ENCODE data around the gene SYNE1.
"Not testable (repeated sequence)": the region's sequence is repeated elsewhere in the genome, so short reads cannot be mapped to it uniquely, and the experiment has no call there.

The SYNE1 gene

GRCh38 chr6:152098683-152099082 is 538.5 kb downstream of the SYNE1 start:
- DNase-seq (ENCODE audit: low read depth in 2 of 2): no peak

- no peak for DNase-seq (ENCODE audit: low read depth in 2 of 2)
Observed at GRCh38 chr6:152096863-152097496, 540.2 kb downstream of the SYNE1 start.

GRCh38 chr6:152094992-152095592 is 542.1 kb downstream of the SYNE1 start:
- DNase-seq (ENCODE audit: low read depth in 2 of 2): peak in 1 of 2 donors; percentile 4

- DNase-seq (ENCODE audit: low read depth in 2 of 2): no peak
Observed at GRCh38 chr6:152094276-152094675, 542.9 kb downstream of the SYNE1 start.

- no peak for DNase-seq (ENCODE audit: low read depth in 2 of 2)
Observed at GRCh38 chr6:152093711-152094110, 543.5 kb downstream of the SYNE1 start.

- no peak for DNase-seq (ENCODE audit: low read depth in 2 of 2)
Observed at GRCh38 chr6:152091851-152092341, 545.3 kb downstream of the SYNE1 start.

- DNase-seq (ENCODE audit: low read depth in 2 of 2): no peak
Observed at GRCh38 chr6:152091201-152091600, 546.0 kb downstream of the SYNE1 start.

GRCh38 chr6:152089992-152090391 is 547.2 kb downstream of the SYNE1 start:
- DNase-seq (ENCODE audit: low read depth in 2 of 2): no peak

- no peak for DNase-seq (ENCODE audit: low read depth in 2 of 2)
Observed at GRCh38 chr6:152087701-152088100, 549.5 kb downstream of the SYNE1 start.

GRCh38 chr6:152087096-152087495 is 550.1 kb downstream of the SYNE1 start:
- no peak for DNase-seq (ENCODE audit: low read depth in 2 of 2)

- no peak for DNase-seq (ENCODE audit: low read depth in 2 of 2)
Observed at GRCh38 chr6:152086223-152086873, 550.8 kb downstream of the SYNE1 start.

- DNase-seq (ENCODE audit: low read depth in 2 of 2): no peak
Observed at GRCh38 chr6:152085451-152085921, 551.7 kb downstream of the SYNE1 start.

GRCh38 chr6:152078804-152079203 is 558.4 kb downstream of the SYNE1 start:
- no peak for DNase-seq (ENCODE audit: low read depth in 2 of 2)

- no peak for DNase-seq (ENCODE audit: low read depth in 2 of 2)
Observed at GRCh38 chr6:152078001-152078400, 559.2 kb downstream of the SYNE1 start.

GRCh38 chr6:152076242-152076641 is 560.9 kb downstream of the SYNE1 start:
- DNase-seq (ENCODE audit: low read depth in 2 of 2): not testable (repeated sequence)

GRCh38 chr6:152071843-152072242 is 565.3 kb downstream of the SYNE1 start:
- no peak for DNase-seq (ENCODE audit: low read depth in 2 of 2)
